HS-5 (cell line): ENCODE data around the gene PSMB3.
A peak's percentile ranks its signal among the peaks of the same experiment; 100 is the strongest.

ENCODE experiments used
- DNase-seq: peaks from one replicate; pipeline ENCODE4 v3.0.0-alpha.2; 2012; ENCODE audit warnings: low read depth

The PSMB3 gene

DNA sequence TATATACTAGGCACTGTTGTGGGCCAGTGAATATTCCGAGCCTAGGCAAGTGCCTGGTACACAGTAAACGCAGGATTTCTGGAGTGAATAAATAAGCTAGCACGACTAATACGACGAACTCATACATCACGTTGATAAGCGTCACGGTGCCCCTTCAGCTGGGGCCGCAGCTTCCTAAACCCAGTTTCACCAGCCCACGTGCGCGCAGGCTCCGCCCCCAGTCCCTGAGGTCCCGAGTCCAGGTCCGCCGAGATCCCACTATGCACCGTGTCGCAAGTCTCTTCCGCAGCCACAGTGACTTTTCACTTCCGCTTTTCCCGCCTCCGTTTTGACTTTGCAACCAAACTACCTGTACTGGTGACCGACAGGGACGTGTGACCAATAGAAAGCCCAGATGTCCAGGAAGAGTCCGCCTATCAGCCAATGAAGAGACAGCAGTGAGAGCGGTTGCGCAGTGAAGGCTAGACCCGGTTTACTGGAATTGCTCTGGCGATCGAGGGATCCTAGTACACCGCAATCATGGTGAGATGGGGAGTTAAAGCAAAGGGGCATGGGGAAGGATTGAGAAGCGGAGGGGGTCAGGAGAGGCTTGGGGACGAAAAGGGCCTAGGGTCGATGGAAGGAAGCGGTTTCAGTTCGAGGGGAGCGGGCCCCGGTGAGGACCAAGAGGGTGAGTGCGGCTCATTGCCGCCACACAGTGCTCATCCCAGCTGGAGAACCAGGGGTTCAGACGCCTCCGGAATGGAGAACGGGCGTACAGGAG is at the start of gene PSMB3:
PSMB3 (plus strand) TSS at position 434 of the 763 bp plus-strand sequence; CDS start at position 520, 86 bp downstream.
- DNase-seq: peak; percentile 96

DNA sequence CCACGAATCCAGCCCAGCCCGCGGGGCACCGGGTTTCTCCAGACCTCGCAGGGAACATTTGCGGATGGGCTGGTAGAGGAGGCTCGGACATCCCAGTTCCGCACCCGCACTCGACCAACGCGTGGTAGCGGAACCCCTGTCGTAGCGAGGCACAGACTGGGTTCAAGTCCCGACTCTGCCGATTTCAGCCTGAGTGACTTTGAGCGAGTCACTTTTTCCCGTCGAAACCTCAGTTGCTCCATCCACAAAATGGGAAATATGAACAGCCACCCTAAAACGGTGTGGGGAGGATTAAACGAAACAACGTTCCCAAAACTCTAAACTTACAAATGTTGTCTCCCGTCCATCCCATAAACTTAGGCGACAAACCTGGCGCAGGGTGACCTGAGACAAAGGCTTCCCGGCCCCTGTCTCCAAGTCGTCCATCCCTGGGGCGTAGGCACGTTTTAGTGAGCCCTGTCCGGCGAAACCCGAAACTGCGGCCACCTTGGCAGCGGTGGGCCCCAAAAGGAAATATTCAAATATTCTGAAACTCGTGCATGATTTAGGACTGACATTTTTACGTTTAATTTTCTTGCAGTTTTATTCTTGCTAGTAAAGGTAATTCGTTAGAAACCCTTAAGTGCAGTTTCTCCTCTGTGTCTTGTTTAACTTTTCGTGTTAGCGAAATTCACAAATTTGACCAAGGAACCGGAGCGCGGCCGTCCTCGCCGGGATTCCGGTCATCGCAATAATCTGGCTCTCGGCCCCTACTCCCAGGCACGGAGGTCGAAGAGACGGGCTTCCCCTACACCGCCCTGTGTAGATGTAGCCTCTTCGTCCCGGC is 49.4 kb upstream of the PSMB3 start:
- DNase-seq: no peak

DNA sequence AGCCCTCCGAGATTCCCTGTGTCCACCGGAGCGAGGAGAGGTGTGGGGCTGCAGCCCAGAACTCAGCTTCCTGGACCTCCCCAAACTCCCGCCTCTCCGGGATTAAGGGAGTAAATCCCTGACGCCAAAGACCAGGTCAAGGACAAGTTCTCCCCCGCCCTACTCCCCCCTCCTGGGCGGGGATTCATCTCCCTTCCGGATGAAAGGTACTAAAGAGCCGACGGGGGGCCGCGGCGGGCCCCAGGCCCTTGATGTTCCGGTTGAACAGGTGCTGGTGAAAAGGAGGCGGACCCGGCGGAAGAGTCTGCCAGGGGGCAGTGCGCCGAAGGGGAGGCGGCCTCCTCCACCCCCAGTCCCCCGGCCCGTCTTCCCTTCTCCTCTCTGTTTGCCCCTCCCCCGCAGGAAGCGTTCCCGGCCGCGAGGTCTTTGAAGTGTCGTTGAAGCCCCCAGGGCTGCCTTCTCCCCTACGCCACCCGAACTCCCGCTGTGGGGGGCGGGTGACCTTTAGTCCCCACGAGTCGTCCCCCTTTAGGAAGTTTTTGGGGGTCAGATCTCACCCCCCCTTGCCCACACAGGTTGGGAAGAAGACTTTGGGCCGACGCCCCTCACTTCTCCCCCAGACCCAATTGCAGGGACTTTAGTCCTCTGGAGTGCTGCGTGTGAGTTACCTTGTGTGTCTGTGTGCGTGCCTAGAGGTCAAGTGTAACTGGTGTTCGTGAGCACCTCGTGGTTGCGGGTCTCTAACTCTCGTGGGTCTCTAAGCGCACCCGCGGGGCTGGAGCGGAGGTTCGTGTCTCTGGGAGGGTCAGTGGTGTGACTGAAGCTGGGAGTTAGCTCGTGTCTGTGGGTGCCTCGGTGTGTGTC is 48.6 kb upstream of the PSMB3 start:
- no peak for DNase-seq

DNA sequence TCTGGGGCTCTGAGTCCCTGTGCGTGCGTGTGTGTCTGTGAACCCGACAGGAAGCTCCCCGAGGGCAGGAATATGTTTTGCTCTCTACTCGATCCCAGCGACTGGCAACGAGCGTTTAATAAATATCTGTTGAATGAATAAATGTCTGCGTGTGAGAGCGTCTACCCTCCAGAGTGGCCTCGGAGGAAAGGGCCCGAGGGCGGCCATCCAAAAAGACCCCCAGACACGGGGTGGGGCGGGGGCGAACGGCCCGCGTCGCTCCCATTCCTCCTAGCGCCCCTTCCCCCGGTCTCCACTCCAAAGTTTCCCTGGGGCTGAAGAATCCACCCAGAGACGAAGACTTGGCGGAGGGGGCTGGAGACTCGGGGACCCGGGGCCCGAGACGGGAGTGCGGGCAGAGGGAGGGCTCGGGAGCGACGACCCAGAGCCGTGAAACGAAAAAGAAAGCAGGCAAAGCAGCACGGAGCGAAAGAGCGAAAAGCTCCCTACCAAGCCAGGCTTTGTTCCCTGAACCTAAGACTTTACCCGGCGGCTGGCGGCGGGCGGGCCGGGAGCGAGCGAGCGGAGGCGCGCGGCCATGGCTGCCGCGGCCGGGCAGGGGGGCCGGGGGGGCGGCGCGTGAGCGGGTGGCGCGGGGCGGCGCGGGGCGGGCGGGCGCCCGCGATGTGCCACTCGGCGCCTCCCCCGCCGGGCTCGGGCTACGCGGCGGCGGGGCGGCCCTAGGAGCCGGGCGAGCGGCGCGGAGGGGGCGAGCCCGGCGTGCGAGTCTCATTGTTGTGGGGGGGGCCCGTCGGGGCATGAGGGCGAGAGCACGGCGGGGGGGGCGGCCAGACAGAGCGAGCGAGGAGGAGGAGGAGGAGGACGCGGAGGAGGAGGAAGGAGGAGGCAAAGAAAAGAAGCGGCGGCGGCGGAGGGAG is 47.7 kb upstream of the PSMB3 start, which contains the start of gene MLLT6:
MLLT6 (plus strand) TSS at position 668 of the 917 bp plus-strand sequence. CDS start 360 bp downstream, outside the sequence.
- DNase-seq: peak; percentile 24

GRCh38 chr17:38705523-38705802 is 47.1 kb upstream of the PSMB3 start:
- no peak for DNase-seq

GRCh38 chr17:38705803-38706504 is 46.6 kb upstream of the PSMB3 start:
- no peak for DNase-seq

GRCh38 chr17:38706505-38707216 is 45.9 kb upstream of the PSMB3 start:
- DNase-seq: no peak

- DNase-seq: no peak
These were observed 44.7 kb upstream of the PSMB3 start for GRCh38 chr17:38707678-38708351.

- no peak for DNase-seq
These were observed 43.3 kb upstream of the PSMB3 start for GRCh38 chr17:38709104-38709820.

DNA sequence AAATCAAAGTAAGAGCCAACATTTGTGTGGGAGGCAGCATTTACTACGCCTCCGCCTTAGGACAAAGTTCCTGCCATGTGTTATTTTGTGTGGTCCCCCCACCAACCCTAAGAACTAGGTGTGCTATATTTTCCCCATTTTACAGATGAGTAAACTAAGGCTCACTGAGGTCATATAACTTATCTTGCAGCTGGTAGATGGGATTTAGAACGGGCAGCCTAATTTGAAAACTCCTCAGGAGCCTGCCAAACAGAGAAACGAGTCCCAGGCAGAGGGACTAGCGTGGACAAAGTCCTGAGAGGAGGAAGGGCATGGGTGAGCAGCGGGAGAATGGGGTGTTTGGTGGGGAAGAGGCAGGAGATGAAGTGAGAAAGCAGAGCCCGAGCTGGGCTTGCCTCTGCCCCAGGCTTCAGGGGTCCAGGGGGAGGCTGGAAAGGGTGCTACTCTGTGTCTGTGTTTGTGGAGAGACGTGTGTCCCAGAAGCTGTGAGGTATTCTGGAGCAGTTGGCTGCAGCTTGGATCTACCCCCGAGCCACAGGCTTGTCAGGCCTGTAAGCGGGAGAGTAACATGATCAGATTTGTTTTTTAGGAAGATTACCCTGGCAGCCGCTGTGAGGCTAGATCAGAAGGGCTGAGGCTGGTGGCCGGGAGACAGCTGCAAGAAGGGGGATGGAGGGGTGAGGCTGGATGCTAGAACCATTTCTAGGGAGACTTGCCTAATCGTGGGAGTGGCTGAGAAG is 42.5 kb upstream of the PSMB3 start:
- no peak for DNase-seq

GRCh38 chr17:38710604-38710962 is 42.0 kb upstream of the PSMB3 start:
- no peak for DNase-seq

DNA sequence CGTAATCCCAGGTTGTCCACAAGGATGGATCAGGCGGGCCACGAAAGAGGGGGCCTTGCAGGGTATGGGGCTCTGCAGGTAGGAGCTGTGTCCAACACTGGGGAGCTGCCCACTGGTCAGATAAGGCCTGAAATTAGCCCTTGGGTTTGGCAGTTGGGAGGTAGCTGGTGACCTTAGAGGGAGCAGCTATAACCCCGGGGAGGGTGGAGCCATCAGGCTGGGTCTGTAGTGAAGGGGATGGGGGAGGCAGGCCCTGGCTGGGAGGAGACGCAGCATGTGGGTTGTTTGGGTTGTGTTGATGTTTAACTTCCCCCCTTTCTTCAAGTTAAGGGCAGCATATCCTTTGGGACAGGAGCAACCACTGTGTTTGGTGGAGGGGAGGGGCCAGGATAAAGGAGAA is 41.6 kb upstream of the PSMB3 start:
- no peak for DNase-seq

- DNase-seq: no peak
These were observed 40.6 kb upstream of the PSMB3 start for GRCh38 chr17:38711792-38712571.

DNA sequence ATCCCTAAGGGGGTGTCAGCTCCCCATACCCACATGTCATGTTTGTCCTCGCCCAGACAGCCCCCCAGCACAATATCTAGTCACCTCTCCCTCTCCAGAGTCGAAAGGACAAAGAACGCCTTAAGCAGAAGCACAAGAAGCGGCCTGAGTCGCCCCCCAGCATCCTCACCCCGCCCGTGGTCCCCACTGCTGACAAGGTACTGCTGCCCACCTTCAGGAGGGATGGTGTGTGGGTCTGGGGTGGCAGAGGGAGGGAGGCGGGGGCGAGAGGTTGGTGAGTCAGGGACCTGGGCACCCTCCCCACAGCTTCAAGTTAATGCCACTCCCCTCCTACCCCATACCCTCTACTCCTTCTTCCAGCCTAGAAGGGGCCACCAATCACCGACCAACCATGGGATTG is 39.9 kb upstream of the PSMB3 start:
- DNase-seq: no peak

DNA sequence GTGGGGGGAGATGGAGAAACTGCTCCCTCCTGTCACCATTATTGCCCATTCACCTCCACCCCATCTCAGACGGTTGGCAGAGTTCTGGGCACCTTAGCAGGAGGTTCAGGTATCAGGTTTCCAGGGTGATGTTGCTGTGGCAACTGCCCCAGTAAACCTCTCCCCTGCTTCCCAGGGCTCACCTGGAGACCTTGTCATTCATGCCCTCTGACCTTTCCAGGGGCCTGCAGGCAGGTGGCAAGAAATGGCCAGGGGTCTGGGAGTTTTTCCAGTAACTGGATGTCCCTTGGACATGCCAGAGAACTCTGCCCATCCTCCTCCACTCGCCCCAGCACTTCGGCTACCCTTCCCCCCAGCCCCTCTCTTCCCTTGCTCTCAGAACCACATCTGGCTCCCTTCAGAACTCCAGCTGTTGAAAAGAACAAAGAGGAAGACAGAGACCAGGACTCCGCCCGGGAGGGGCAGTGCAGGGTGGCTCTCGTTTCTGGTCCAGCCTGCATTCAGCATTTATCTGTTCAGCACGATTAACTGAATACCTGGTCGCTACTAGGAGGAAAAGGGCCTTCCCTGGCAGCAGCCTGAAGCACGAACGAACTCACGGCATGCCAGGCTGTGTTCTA is 39.0 kb upstream of the PSMB3 start:
- no peak for DNase-seq

DNA sequence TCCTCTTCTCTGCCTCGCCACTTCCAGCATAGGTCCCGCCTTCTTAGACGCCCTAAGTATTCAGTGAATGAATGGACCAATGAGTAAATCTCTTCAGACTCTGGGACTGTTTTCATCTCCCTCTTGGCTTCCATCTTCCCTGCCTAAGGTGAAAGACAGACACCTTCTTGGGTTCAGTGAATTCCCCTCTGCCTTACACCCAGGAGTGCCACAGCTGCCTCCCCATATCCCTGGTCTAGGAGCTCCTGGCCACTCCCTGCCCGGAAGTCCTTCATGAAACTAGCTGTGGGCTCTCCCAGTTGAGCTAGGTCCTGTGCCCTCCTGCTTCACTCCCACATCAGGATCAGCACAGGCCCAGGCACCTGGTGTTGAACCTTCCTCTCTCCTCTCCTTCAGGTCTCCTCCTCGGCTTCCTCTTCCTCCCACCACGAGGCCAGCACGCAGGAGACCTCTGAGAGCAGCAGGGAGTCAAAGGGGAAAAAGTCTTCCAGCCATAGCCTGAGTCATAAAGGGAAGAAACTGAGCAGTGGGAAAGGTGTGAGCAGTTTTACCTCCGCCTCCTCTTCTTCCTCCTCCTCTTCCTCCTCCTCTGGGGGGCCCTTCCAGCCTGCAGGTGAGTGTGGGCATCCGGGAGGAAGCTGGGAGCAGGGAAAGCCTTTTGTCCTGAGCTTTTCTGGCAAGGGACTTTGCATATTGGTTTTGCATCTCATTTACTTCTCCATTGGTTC is 37.2 kb upstream of the PSMB3 start:
- no peak for DNase-seq
